ENCODE data around the gene GPS1.

The GPS1 gene

DNA sequence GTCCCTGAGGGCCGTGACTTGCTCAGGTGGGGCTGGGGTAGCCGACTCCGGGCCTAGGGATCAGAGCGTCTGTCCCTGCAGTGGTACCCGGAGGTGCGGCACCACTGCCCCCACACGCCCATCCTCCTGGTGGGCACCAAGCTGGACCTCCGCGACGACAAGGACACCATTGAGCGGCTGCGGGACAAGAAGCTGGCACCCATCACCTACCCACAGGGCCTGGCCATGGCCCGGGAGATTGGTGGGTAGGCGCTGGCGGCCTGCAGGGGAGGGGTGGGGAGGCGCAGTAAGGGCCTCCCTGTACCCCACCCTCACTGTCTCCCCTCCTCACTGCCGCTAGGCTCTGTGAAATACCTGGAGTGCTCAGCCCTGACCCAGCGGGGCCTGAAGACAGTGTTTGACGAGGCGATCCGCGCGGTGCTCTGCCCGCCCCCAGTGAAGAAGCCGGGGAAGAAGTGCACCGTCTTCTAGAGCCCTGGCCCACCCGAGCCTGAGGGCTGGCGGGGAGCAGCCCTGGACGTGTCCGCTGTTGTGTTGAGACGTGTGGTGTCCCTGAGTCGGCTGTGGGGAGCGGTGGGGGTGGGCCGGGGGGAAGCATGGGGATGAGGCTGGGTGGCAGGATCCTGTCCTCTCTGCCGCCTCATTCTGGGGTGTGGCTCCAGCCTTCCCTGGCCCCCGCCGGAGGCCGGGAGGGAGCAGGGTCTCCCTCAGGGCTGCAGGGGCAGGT lies 18.2 kb upstream of the GPS1 start:
- Histone ChIP-seq H3K79me2 (ENCODE audit: low read length) (peaks cover 7% of the 10 kb centered on the region), H3K27me3 (ENCODE audit: low read depth, low read length) (no peaks in the 10 kb centered on the region), H3K9ac (ENCODE audit: low read length) (no peak overlapping the region), H3K4me3 (ENCODE audit: low read length) (no peak overlapping the region), H2AFZ (ENCODE audit: low read depth, low read length) (no peak overlapping the region), H3K4me2 (ENCODE audit: low read length) (no peak overlapping the region), H3K9me3 (ENCODE audit: insufficient read depth, low read length) (no peaks in the 10 kb centered on the region), H3K4me1 (ENCODE audit: low read length) (peaks cover 16% of the 10 kb centered on the region), H3K36me3 (replicated peaks; ENCODE audit: low read depth, low read length) (peaks cover 7% of the 10 kb centered on the region), H4K20me1 (ENCODE audit: insufficient read depth, low read length) (peaks cover 5% of the 10 kb centered on the region; the same call in 1 of the 2 replicates), H3K27ac (ENCODE audit: low read length) (no peak overlapping the region)
- no peak for TF ChIP-seq EZH2phosphoT487 (IDR thresholded peaks at IDR 0.05; ENCODE audit: low read depth)
- no peak for TF ChIP-seq CTCF (IDR thresholded peaks at IDR 0.05; ENCODE audit: low read depth, low read length)

GRCh38 chr17:82034371-82035011 lies 17.2 kb upstream of the GPS1 start:
- H3K9ac ChIP-seq (ENCODE audit: low read length) = no peak overlapping the region
- no peak for TF ChIP-seq EZH2phosphoT487 (IDR thresholded peaks at IDR 0.05; ENCODE audit: low read depth)
- TF ChIP-seq CTCF (IDR thresholded peaks at IDR 0.05; ENCODE audit: low read depth, low read length) = no peak
- no peak overlapping the region for H2AFZ ChIP-seq (ENCODE audit: low read depth, low read length)
- peaks cover 7% of the 10 kb centered on the region for H3K36me3 ChIP-seq (replicated peaks; ENCODE audit: low read depth, low read length)
- H3K79me2 ChIP-seq (ENCODE audit: low read length) = peaks cover 7% of the 10 kb centered on the region
- no peaks in the 10 kb centered on the region for H3K9me3 ChIP-seq (ENCODE audit: insufficient read depth, low read length)
- H3K4me2 ChIP-seq (ENCODE audit: low read length) = no peak overlapping the region
- no peak overlapping the region for H3K27ac ChIP-seq (ENCODE audit: low read length)
- peaks cover 5% of the 10 kb centered on the region; the same call in 1 of the 2 replicates for H4K20me1 ChIP-seq (ENCODE audit: insufficient read depth, low read length)
- no peaks in the 10 kb centered on the region for H3K27me3 ChIP-seq (ENCODE audit: low read depth, low read length)
- H3K4me1 ChIP-seq (ENCODE audit: low read length) = peaks cover 19% of the 10 kb centered on the region
- H3K4me3 ChIP-seq (ENCODE audit: low read length) = no peak overlapping the region

DNA sequence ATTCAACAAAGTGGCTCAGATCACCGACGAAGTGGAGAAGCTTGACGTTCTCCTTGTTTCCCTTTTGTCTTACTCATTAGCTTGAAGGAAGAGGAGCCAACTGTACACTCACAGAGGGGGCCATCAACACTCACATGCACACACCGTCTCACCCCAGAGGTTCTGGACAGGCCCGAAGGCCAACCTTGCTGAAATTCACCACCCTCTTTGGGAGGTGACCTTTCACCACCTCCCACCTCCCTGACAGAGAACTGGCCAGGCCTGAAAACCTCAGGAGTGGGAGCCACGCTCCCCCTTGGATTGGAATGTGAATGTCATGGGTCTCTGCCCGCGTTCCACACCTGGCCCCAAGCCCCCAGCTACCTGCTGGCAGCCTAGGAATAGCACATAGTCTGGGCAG lies 16.2 kb upstream of the GPS1 start:
- Histone ChIP-seq H3K4me1 (ENCODE audit: low read length) (peaks cover 19% of the 10 kb centered on the region), H3K79me2 (ENCODE audit: low read length) (peaks cover 7% of the 10 kb centered on the region), H4K20me1 (ENCODE audit: insufficient read depth, low read length) (peaks cover 5% of the 10 kb centered on the region; the same call in 1 of the 2 replicates), H3K4me2 (ENCODE audit: low read length) (no peak overlapping the region), H3K9me3 (ENCODE audit: insufficient read depth, low read length) (no peaks in the 10 kb centered on the region), H2AFZ (ENCODE audit: low read depth, low read length) (no peak overlapping the region), H3K36me3 (replicated peaks; ENCODE audit: low read depth, low read length) (peaks cover 7% of the 10 kb centered on the region), H3K9ac (ENCODE audit: low read length) (no peak overlapping the region), H3K27ac (ENCODE audit: low read length) (no peak overlapping the region), H3K27me3 (ENCODE audit: low read depth, low read length) (no peaks in the 10 kb centered on the region), H3K4me3 (ENCODE audit: low read length) (no peak overlapping the region)
- TF ChIP-seq EZH2phosphoT487 (IDR thresholded peaks at IDR 0.05; ENCODE audit: low read depth) = no peak
- no peak for TF ChIP-seq CTCF (IDR thresholded peaks at IDR 0.05; ENCODE audit: low read depth, low read length)

DNA sequence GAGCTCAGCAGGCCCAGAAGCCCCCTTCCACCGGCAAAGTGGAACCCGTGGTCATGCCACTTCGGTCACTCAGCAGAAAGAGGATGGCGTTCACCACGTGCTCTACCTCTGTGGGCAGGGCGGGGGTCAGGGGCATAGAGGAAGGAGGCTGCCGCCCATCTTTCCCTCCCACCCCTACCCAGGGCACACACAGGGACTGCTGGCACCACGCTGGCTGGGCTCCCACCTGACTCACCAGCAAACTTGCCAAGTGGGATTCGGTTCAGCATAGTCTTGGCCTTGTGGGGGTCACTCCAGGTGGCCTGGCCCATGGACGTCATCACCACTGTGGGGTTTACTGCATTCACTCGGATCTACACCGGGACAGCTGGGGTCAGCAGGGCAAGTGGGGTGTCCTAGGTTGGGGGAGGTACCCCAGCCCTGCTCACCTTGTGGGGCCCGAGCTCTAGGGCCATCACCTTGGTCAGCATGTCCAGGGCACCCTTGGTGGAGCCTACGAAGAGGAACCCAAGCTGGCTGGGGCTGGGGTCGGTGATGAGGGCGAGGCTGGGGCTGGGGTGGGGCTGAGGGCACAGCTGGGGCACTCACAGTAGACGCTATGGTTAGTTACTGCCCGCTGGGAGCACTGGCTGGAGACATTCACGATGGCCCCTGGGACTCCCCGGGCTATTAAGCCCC lies 15.6 kb upstream of the GPS1 start:
- Histone ChIP-seq H3K4me2 (ENCODE audit: low read length) (peak overlapping the region; percentile 99), H2AFZ (ENCODE audit: low read depth, low read length) (no peak overlapping the region), H3K9ac (ENCODE audit: low read length) (peak overlapping the region; percentile 72; the same call in 1 of the 2 replicates), H3K27me3 (ENCODE audit: low read depth, low read length) (no peaks in the 10 kb centered on the region), H3K79me2 (ENCODE audit: low read length) (peaks cover 7% of the 10 kb centered on the region), H3K4me1 (ENCODE audit: low read length) (peaks cover 19% of the 10 kb centered on the region), H3K9me3 (ENCODE audit: insufficient read depth, low read length) (no peaks in the 10 kb centered on the region), H4K20me1 (ENCODE audit: insufficient read depth, low read length) (peaks cover 5% of the 10 kb centered on the region; the same call in 1 of the 2 replicates), H3K4me3 (ENCODE audit: low read length) (peak overlapping the region; percentile 98), H3K36me3 (replicated peaks; ENCODE audit: low read depth, low read length) (peaks cover 7% of the 10 kb centered on the region), H3K27ac (ENCODE audit: low read length) (no peak overlapping the region)
- TF ChIP-seq CTCF (IDR thresholded peaks at IDR 0.05; ENCODE audit: low read depth, low read length) (no peak), EZH2phosphoT487 (IDR thresholded peaks at IDR 0.05; ENCODE audit: low read depth) (no peak)
